Fibroblast of lung (primary cell): ENCODE data around the gene CCDC92. TPM values are rescaled to one million over a fixed set of nuclear protein-coding genes. Genes with fewer than 3 reads are reported as not detected.

ENCODE experiments used
- DNase-seq, 2 donors: peaks; one replicate each; pipeline versions ENCODE4 v3.0.0 to v3.0.0-alpha.2; 2010; ENCODE audit warnings: low read depth in 2 of 2
- H2AFZ ChIP-seq: 2 replicates; pipeline ENCODE4 v1.5.1; 2012; ENCODE audit warnings: low read length, control low read depth, inconsistent platforms
- H3K27ac ChIP-seq: 2 replicates; pipeline ENCODE4 v1.5.1; 2011; ENCODE audit warnings: low read length, control low read depth; ENCODE audit not compliant: insufficient read depth
- H3K27me3 ChIP-seq: 2 replicates; pipeline ENCODE4 v1.5.1; 2011; ENCODE audit warnings: mild to moderate bottlenecking, low read length; ENCODE audit not compliant: control insufficient read depth, insufficient read depth
- H3K36me3 ChIP-seq: 2 replicates; pipeline ENCODE4 v1.5.1; 2011; ENCODE audit warnings: low read length; ENCODE audit not compliant: control insufficient read depth, insufficient read depth
- H3K4me1 ChIP-seq: 2 replicates; pipeline ENCODE4 v1.5.1; 2011; ENCODE audit warnings: low read length; ENCODE audit not compliant: control insufficient read depth, insufficient read depth; ENCODE audit errors: extremely low read depth
- H3K4me2 ChIP-seq: 2 replicates; pipeline ENCODE4 v1.5.1; 2011; ENCODE audit warnings: low read length, control low read depth; ENCODE audit not compliant: insufficient read depth; ENCODE audit errors: extremely low read depth
- H3K4me3 ChIP-seq, 4 experiments: fragments of 200-600 bp in 1 of 4; sonication (generic) in 1 of 4; replicated peaks in 1 of 4; 2 replicates each; pipeline ENCODE4 v1.5.1; 2011 to 2016; ENCODE audit warnings: low read length in 4 of 4, low read depth in 3 of 4, mild to moderate bottlenecking in 3 of 4, control low read depth in 2 of 4, inconsistent platforms in 1 of 4, mixed read lengths in 1 of 4; ENCODE audit not compliant: insufficient read depth in 1 of 4; ENCODE audit errors: control extremely low read depth in 1 of 4
- H3K79me2 ChIP-seq: 2 replicates; pipeline ENCODE4 v1.5.1; 2012; ENCODE audit warnings: mild to moderate bottlenecking, low read length, inconsistent platforms; ENCODE audit not compliant: control insufficient read depth, insufficient read depth
- H3K9ac ChIP-seq: 2 replicates; pipeline ENCODE4 v1.5.1; 2011; ENCODE audit warnings: mild to moderate bottlenecking, low read length, control low read depth; ENCODE audit not compliant: insufficient read depth
- H3K9me3 ChIP-seq: 2 replicates; pipeline ENCODE4 v1.5.1; 2012; ENCODE audit warnings: low read depth, low read length; ENCODE audit not compliant: control insufficient read depth, insufficient read depth
- H4K20me1 ChIP-seq: 2 replicates; pipeline ENCODE4 v1.5.1; 2011; ENCODE audit warnings: low read length; ENCODE audit not compliant: control insufficient read depth, insufficient read depth; ENCODE audit errors: extremely low read depth
- EZH2 ChIP-seq: IDR thresholded peaks from 2 replicates; pipeline ENCODE4 v1.5.1; 2012; ENCODE audit warnings: low read length, control low read depth, mild to moderate bottlenecking; ENCODE audit errors: missing control alignments
- polyA plus RNA-seq, 2 donors: library from polyadenylated mRNA; depleted of rRNA in 1 of 2; stranded (reverse) in 1 of 2; unstranded in 1 of 2; fragments of >200 nt; gene quantifications; 2 replicates each; pipeline ENCODE4 v1.2.1, GENCODE V29; 2011 to 2012; ENCODE audit warnings: missing spikeins in 1 of 2
- total RNA-seq: library from RNA; depleted of rRNA; stranded (reverse); fragments of >200 nt; gene quantifications from 2 replicates; pipeline ENCODE4 v1.2.1, GENCODE V29; 2014
- TF ChIP-seq, protein P1 (sequence below), 2 donors: IDR thresholded peaks in 1 of 2; conservative IDR thresholded peaks in 1 of 2; 1 replicate in 1 of 2; 2 replicates in 1 of 2; pipeline ENCODE4 v1.5.1; 2011 to 2012; ENCODE audit warnings: low read length in 2 of 2, control low read depth in 1 of 2, inconsistent platforms in 1 of 2, low read depth in 1 of 2, mild to moderate bottlenecking in 1 of 2

Gene CCDC92
- total and polyA plus RNA-seq, 2 donors (not counting 1 experiment from before 2014, with no cell fraction given): 13.2 to 42.3 TPM

DNA sequence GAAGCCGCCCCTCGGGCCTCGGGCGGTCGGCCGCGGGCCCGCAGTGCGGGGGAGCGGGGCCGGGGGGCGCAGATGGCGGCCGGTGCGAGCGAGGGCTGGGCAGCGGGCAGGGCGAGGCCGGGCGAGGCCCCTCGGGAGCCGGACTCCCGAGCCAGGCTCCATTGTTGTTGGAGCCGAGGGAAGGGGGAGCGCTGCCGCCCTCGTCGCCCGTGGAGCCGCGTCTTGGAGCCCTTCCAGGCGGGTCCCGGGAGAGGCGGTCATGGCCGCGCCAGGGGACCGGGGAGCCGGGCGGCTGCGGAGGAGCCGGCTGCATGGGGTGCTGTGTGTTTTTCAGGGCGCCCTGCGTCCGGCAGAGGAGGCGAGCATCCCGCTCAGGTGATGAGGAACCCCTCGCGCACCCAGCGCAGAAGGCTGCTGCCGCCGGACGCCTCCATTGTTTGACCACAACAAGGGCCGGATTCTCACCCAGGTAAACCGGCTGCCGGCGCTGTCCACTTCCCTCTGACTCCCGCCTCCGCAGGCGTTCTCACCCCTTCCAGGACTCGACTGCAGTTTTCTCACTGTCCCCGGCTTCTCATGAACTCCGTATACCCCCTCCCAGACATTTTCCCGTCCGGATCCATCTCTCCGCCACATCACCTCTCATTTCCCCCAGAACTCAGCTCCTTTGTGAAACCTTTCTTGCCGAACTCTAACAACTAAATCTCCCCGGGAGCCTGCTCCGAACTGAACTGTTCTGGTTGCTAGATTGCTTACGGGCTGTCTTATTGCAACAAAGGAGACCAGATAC lies 1.1 kb upstream of the CCDC92 start:
- H3K4me1 ChIP-seq: peaks cover 2% of the 10 kb centered on the region
- no peaks in the 10 kb centered on the region for H3K27me3 ChIP-seq
- H3K4me2 ChIP-seq: peak overlapping the region; percentile 84
- H3K36me3 ChIP-seq: peaks cover 4% of the 10 kb centered on the region
- H2AFZ ChIP-seq: peak overlapping the region; percentile 47
- peak overlapping the region; percentile 60 to 72 (median 68) for H3K4me3 ChIP-seq
- peaks cover 21% of the 10 kb centered on the region for H3K79me2 ChIP-seq
- H3K9ac ChIP-seq: peak overlapping the region; percentile 70
- TF ChIP-seq, protein P1, sequence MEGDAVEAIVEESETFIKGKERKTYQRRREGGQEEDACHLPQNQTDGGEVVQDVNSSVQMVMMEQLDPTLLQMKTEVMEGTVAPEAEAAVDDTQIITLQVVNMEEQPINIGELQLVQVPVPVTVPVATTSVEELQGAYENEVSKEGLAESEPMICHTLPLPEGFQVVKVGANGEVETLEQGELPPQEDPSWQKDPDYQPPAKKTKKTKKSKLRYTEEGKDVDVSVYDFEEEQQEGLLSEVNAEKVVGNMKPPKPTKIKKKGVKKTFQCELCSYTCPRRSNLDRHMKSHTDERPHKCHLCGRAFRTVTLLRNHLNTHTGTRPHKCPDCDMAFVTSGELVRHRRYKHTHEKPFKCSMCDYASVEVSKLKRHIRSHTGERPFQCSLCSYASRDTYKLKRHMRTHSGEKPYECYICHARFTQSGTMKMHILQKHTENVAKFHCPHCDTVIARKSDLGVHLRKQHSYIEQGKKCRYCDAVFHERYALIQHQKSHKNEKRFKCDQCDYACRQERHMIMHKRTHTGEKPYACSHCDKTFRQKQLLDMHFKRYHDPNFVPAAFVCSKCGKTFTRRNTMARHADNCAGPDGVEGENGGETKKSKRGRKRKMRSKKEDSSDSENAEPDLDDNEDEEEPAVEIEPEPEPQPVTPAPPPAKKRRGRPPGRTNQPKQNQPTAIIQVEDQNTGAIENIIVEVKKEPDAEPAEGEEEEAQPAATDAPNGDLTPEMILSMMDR (conservative IDR thresholded peaks at IDR 0.05 in 1 of 2, IDR thresholded peaks at IDR 0.05 in 1 of 2; ENCODE audit: low read depth in 1 of 2, low read length in 2 of 2): no peak
- no peak for TF ChIP-seq EZH2
- no peaks in the 10 kb centered on the region for H4K20me1 ChIP-seq
- DNase-seq: peak in 1 of 2 donors; percentile 34
- H3K9me3 ChIP-seq: no peaks in the 10 kb centered on the region
- H3K27ac ChIP-seq: no peak overlapping the region

DNA sequence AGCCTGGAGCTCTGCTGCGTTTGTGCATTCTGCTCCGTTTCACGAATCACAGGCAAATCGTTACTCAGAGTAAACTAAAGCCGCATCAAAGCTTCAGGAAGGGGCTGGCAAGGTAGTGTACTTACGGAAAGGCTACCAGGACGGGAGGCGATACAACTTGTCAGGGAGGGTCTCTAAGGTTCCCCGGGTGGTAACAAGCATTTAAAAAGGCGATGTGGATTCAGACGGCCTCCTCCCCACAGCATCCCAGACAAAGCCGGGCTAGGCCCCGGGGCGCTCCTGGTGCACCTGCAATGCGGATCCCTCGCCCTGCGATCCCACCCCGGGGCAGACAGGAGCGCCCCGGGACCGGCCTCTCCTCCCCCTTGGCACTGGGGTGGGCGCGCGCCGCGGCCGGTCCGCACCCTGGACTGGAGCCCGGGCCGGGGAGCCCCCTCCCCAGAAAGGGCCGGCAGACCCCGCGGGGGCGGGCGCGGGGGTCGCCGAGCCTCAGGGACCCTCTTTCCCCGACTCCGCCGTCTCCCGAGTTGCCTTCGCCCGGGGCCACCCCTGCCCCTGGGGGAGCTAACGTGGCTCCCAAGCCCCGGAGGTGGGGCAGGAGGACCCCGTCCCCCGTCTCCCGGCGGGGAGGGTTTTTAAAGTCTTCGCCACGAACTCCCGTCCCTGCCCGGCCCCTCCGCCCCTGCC lies 718 bp downstream of the CCDC92 start:
- H3K36me3 ChIP-seq: peaks cover 2% of the 10 kb centered on the region
- peak overlapping the region; percentile 31 for H2AFZ ChIP-seq
- peak overlapping the region; percentile 78 for H3K9ac ChIP-seq
- DNase-seq: peak; percentile 50 to 59
- H4K20me1 ChIP-seq: no peaks in the 10 kb centered on the region
- peak overlapping the region; percentile 67 for H3K4me2 ChIP-seq
- peaks cover 31% of the 10 kb centered on the region for H3K79me2 ChIP-seq
- H3K4me1 ChIP-seq: peaks cover 5% of the 10 kb centered on the region
- no peak for TF ChIP-seq EZH2
- TF ChIP-seq, protein P1 (conservative IDR thresholded peaks at IDR 0.05 in 1 of 2, IDR thresholded peaks at IDR 0.05 in 1 of 2; ENCODE audit: low read depth in 1 of 2, low read length in 2 of 2): no peak
- H3K27me3 ChIP-seq: no peaks in the 10 kb centered on the region
- H3K4me3 ChIP-seq: peak overlapping the region; percentile 60 to 82 (median 78)
- no peaks in the 10 kb centered on the region for H3K9me3 ChIP-seq
- peak overlapping the region; percentile 46 for H3K27ac ChIP-seq

- Histone ChIP-seq H3K27ac (peak overlapping the region; percentile 46), H3K9me3 (no peaks in the 10 kb centered on the region), H3K27me3 (no peaks in the 10 kb centered on the region), H4K20me1 (no peaks in the 10 kb centered on the region), H3K9ac (peak overlapping the region; percentile 78), H3K4me1 (peaks cover 8% of the 10 kb centered on the region), H3K4me3 (peak overlapping the region; percentile 60 to 82 (median 78)), H3K79me2 (peaks cover 32% of the 10 kb centered on the region), H2AFZ (peak overlapping the region; percentile 31), H3K4me2 (peak overlapping the region; percentile 67), H3K36me3 (peaks cover under 1% of the 10 kb centered on the region)
- no peak for DNase-seq
- TF ChIP-seq, protein P1 (conservative IDR thresholded peaks at IDR 0.05 in 1 of 2, IDR thresholded peaks at IDR 0.05 in 1 of 2; ENCODE audit: low read depth in 1 of 2, low read length in 2 of 2): no peak
- TF ChIP-seq EZH2: no peak
Measured at GRCh38 chr12:123971449-123971769, 1.2 kb downstream of the CCDC92 start.
